Stomach smooth muscle (tissue), 2 donors: ENCODE data around the gene CADPS2.

Experiments used
- H3K27ac ChIP-seq: one replicate; pipeline ENCODE4 v1.7.0; 2013; ENCODE audit warnings: mild to moderate bottlenecking, low read length, inconsistent platforms
- H3K27me3 ChIP-seq, 2 donors: one replicate each; pipeline ENCODE4 v1.7.0; 2013; ENCODE audit warnings: low read length in 2 of 2; ENCODE audit not compliant: insufficient read depth in 2 of 2, control insufficient read depth in 1 of 2
- H3K36me3 ChIP-seq, 2 donors: one replicate each; pipeline ENCODE4 v1.7.0; 2013; ENCODE audit warnings: low read length in 2 of 2; ENCODE audit not compliant: control insufficient read depth in 2 of 2, insufficient read depth in 2 of 2
- H3K4me1 ChIP-seq: one replicate; pipeline ENCODE4 v1.7.0; 2013; ENCODE audit warnings: low read length; ENCODE audit not compliant: control insufficient read depth, insufficient read depth
- H3K4me3 ChIP-seq, 2 donors: one replicate each; pipeline ENCODE4 v1.7.0; 2013; ENCODE audit warnings: low read length in 2 of 2
- H3K9ac ChIP-seq, 2 donors: one replicate each; pipeline ENCODE4 v1.7.0; 2013; ENCODE audit warnings: low read length in 2 of 2, mild to moderate bottlenecking in 1 of 2
- H3K9me3 ChIP-seq, 2 donors: one replicate each; pipeline ENCODE4 v1.7.0; 2013; ENCODE audit warnings: low read length in 2 of 2; ENCODE audit not compliant: control insufficient read depth in 2 of 2
- donor health status: healthy.
- donor health status: Pancreatic carcinoma.

The CADPS2 gene

GRCh38 chr7:122273117-122273516 is 613.1 kb downstream of the CADPS2 start:
- Histone ChIP-seq H3K4me1 (no peaks in the 10 kb centered on the region), H3K36me3 (no peaks in the 10 kb centered on the region), H3K27ac (no peak overlapping the region), H3K9ac (no peak overlapping the region), H3K4me3 (no peak overlapping the region), H3K9me3 (no peaks in the 10 kb centered on the region), H3K27me3 (no peaks in the 10 kb centered on the region)

DNA sequence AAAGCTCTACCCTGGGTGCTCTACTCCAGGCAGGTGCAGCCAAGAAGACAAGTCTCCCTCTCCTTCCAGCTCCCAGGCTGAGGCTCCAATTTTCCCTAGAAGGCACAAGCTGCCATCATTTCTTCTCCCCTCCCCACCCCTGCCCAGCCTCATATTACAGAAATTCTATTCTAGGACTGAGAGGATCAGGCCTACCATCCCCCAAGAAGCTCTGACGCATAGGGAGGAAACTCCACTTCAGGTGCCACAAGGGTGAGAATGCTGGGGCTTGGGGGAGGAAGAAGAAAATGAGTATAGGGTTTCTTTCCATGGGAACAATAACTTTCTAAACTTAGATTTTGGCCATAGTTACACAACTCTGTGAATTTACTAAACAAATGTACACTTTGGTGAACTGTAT is 617.0 kb downstream of the CADPS2 start:
- no peaks in the 10 kb centered on the region for H3K9me3 ChIP-seq
- no peaks in the 10 kb centered on the region for H3K4me1 ChIP-seq
- H3K9ac ChIP-seq: no peak overlapping the region
- H3K4me3 ChIP-seq: no peak overlapping the region
- no peaks in the 10 kb centered on the region for H3K27me3 ChIP-seq
- H3K27ac ChIP-seq: no peak overlapping the region
- no peaks in the 10 kb centered on the region for H3K36me3 ChIP-seq
